ENCODE measurements around the gene CHCHD6. TPM values are rescaled to one million over a fixed set of nuclear protein-coding genes. Genes with fewer than 3 reads are reported as not detected.

CHCHD6 gene
- total RNA-seq, 1 experiment from 2014 or later = 36.3 TPM

- ChIA-PET RAD21 (ENCODE audit: low non-redundant PET in 1 of 2, low total read pairs in 2 of 2, uncharacterized antibody in 2 of 2, unreplicated experiment in 2 of 2) (no interaction called here), POLR2A (no interaction called here), CTCF (no interaction called here)
- H2AFZ ChIP-seq (ENCODE audit: low read depth, low read length, poor library complexity, severe bottlenecking) = no peak overlapping the region
- no peaks in the 10 kb centered on the region for H3K9me2 ChIP-seq (ENCODE audit: insufficient read depth)
- intact Hi-C loops (cut with micrococcal nuclease) = no loop called here
- no peak overlapping the region for H3K4me2 ChIP-seq (ENCODE audit: low read length)
- DNase-seq (ENCODE audit: low read depth, low spot score) = no peak
- no peaks in the 10 kb centered on the region for H4K20me1 ChIP-seq (ENCODE audit: insufficient read depth)
- no peaks in the 10 kb centered on the region for H3K9me3 ChIP-seq (ENCODE audit: control insufficient read depth in 1 of 2, insufficient read depth in 1 of 2, low read depth in 1 of 2, low read length in 2 of 2)
- ATAC-seq = no peak
- BruUV-seq (replicated peaks) = no TSS peak
- no peak overlapping the region for H3K27ac ChIP-seq (ENCODE audit: low read depth, low read length)
- H3K79me2 ChIP-seq (ENCODE audit: insufficient read depth, low read length) = no peaks in the 10 kb centered on the region
- no peaks in the 10 kb centered on the region for H3K36me3 ChIP-seq (ENCODE audit: control insufficient read depth in 1 of 2, insufficient read depth in 2 of 2, low read length in 2 of 2)
- no peak overlapping the region for H3K9ac ChIP-seq (ENCODE audit: low read length)
- H3K4me1 ChIP-seq (ENCODE audit: control insufficient read depth in 1 of 2, insufficient read depth in 2 of 2, low read length in 2 of 2) = no peaks in the 10 kb centered on the region
- H3K4me3 ChIP-seq (replicated peaks in 1 of 2; ENCODE audit: low read depth in 1 of 2, low read length in 2 of 2) = no peak overlapping the region
- no peaks in the 10 kb centered on the region for H3K27me3 ChIP-seq (ENCODE audit: insufficient read depth, low read length)
- TF ChIP-seq ZNF274 (IDR thresholded peaks at IDR 0.05; ENCODE audit: low read depth, low read length) (no peak), CTCF (IDR thresholded peaks at IDR 0.05 in 2 of 3, conservative IDR thresholded peaks at IDR 0.05 in 1 of 3; ENCODE audit: borderline replicate concordance in 1 of 3, insufficient read depth in 1 of 3, low read depth in 2 of 3, low read length in 2 of 3) (no peak), YY1 (IDR thresholded peaks at IDR 0.05; ENCODE audit: extremely low read depth, insufficient replicate concordance, low read depth, low read length) (no peak), CBX3 (IDR thresholded peaks at IDR 0.05; ENCODE audit: low read depth) (no peak), ATF3 (IDR thresholded peaks at IDR 0.05) (no peak), CEBPB (IDR thresholded peaks at IDR 0.05; ENCODE audit: low read depth) (no peak), FOSL1 (IDR thresholded peaks at IDR 0.05; ENCODE audit: low read depth) (no peak), SP1 (IDR thresholded peaks at IDR 0.05; ENCODE audit: low read depth) (no peak)
These were observed 237.8 kb downstream of the CHCHD6 start for GRCh38 chr3:126941721-126942270.

Measured in HCT116 (cell line).